WTC11 (cell line): ENCODE data around the gene C6orf132. TPM values are rescaled to one million over a fixed set of nuclear protein-coding genes. Genes with fewer than 3 reads are reported as not detected.

Source experiments
- ATAC-seq: fragments of 200-7000 bp; cut with Tn5 transposase; 2 replicates; pipeline ENCODE4 v1.10.0; 2021; ENCODE audit warnings: mild to moderate bottlenecking, moderate library complexity
- CTCF ChIA-PET: fragments of 300-600 bp; sonication (Branson Sonifier 250); formaldehyde crosslinking; loops from one replicate; lab custom pipeline; 2021; ENCODE audit warnings: antibody characterized with exemption; lab: Charles Lee
- POLR2A ChIA-PET: fragments of 350-600 bp; sonication (Branson Sonifier 250); formaldehyde crosslinking; loops from one replicate; lab custom pipeline; 2021; ENCODE audit warnings: antibody characterized with exemption; lab: Charles Lee
- DNase-seq: peaks from one replicate; pipeline ENCODE4 v3.0.0; 2021; ENCODE audit warnings: low spot score
- H3K27ac Mint-ChIP-seq: 2 replicates; pipeline ENCODE4 v1.8.0; 2021; ENCODE audit warnings: mixed read lengths
- H3K27me3 Mint-ChIP-seq: 2 replicates; pipeline ENCODE4 v1.8.0; 2021; ENCODE audit warnings: low read depth, mild to moderate bottlenecking, moderate library complexity, mixed read lengths
- H3K36me3 Mint-ChIP-seq: 2 replicates; pipeline ENCODE4 v1.8.0; 2021; ENCODE audit warnings: mixed read lengths
- H3K4me1 Mint-ChIP-seq: 2 replicates; pipeline ENCODE4 v1.8.0; 2022; ENCODE audit warnings: mixed read lengths
- H3K4me3 Mint-ChIP-seq: 2 replicates; pipeline ENCODE4 v1.8.0; 2021; ENCODE audit warnings: mild to moderate bottlenecking, moderate library complexity, mixed read lengths
- H3K9me3 Mint-ChIP-seq: 2 replicates; pipeline ENCODE4 v1.8.0; 2021; ENCODE audit warnings: mixed read lengths
- ATF1 ChIP-seq: sonication (generic); formaldehyde crosslinking; IDR thresholded peaks from 2 replicates; pipeline ENCODE4 v1.8.1; 2023; ENCODE audit warnings: mild to moderate bottlenecking, moderate library complexity, missing genetic modification reagents
- ATF6 ChIP-seq: sonication (generic); formaldehyde crosslinking; IDR thresholded peaks from 2 replicates; pipeline ENCODE4 v1.8.1; 2023; ENCODE audit warnings: mild to moderate bottlenecking, missing genetic modification reagents
- E2F4 ChIP-seq: sonication (generic); formaldehyde crosslinking; IDR thresholded peaks from 2 replicates; pipeline ENCODE4 v1.8.1; 2022; ENCODE audit warnings: low read depth, mild to moderate bottlenecking, moderate library complexity, missing genetic modification reagents, borderline replicate concordance
- ELF4 ChIP-seq: sonication (generic); formaldehyde crosslinking; IDR thresholded peaks from 2 replicates; pipeline ENCODE4 v1.8.1; 2022; ENCODE audit warnings: low read depth, mild to moderate bottlenecking, moderate library complexity, missing genetic modification reagents
- EMX1 ChIP-seq: fragments of 250-450 bp; sonication (Bioruptor Pico); IDR thresholded peaks from 2 replicates; pipeline ENCODE4 v1.8.0; 2021; ENCODE audit warnings: mild to moderate bottlenecking
- ERG ChIP-seq: fragments of 250-450 bp; sonication (Bioruptor Pico); IDR thresholded peaks from 2 replicates; pipeline ENCODE4 v1.8.0; 2021; ENCODE audit warnings: mild to moderate bottlenecking
- FOXK1 ChIP-seq: sonication (generic); formaldehyde crosslinking; IDR thresholded peaks from 2 replicates; pipeline ENCODE4 v1.8.0; 2022; ENCODE audit warnings: mild to moderate bottlenecking, moderate library complexity, missing genetic modification reagents
- MLX ChIP-seq: sonication (generic); formaldehyde crosslinking; IDR thresholded peaks from 2 replicates; pipeline ENCODE4 v1.8.1; 2023; ENCODE audit warnings: mild to moderate bottlenecking, missing genetic modification reagents, moderate library complexity
- OVOL2 ChIP-seq: fragments of 250-450 bp; sonication (Bioruptor Pico); IDR thresholded peaks from 2 replicates; pipeline ENCODE4 v1.9.0; 2021; ENCODE audit warnings: mild to moderate bottlenecking, borderline replicate concordance
- TEAD4 ChIP-seq: sonication (generic); formaldehyde crosslinking; IDR thresholded peaks from 2 replicates; pipeline ENCODE4 v1.8.0; 2022; ENCODE audit warnings: mild to moderate bottlenecking, missing genetic modification reagents
- ZNF671 ChIP-seq: fragments of 250-450 bp; sonication (Bioruptor Pico); IDR thresholded peaks from 2 replicates; pipeline ENCODE4 v1.8.0; 2021; ENCODE audit warnings: mild to moderate bottlenecking
- total RNA-seq: library from RNA; stranded (reverse); gene quantifications from 3 replicates; pipeline ENCODE4 v1.2.3, GENCODE V29; 2021
- TF ChIP-seq, protein P1 (sequence below): sonication (generic); formaldehyde crosslinking; IDR thresholded peaks from 2 replicates; pipeline ENCODE4 v1.8.0; 2023; ENCODE audit warnings: mild to moderate bottlenecking, missing genetic modification reagents
- TF ChIP-seq, protein P2 (sequence below): sonication (generic); formaldehyde crosslinking; IDR thresholded peaks from 2 replicates; pipeline ENCODE4 v1.8.1; 2023; ENCODE audit warnings: mild to moderate bottlenecking, missing genetic modification reagents
- TF ChIP-seq, protein P3 (sequence below): sonication (generic); formaldehyde crosslinking; IDR thresholded peaks from 2 replicates; pipeline ENCODE4 v1.8.0; 2022; ENCODE audit warnings: mild to moderate bottlenecking, missing genetic modification reagents
- TF ChIP-seq, protein P4 (sequence below): fragments of 250-450 bp; sonication (Bioruptor Pico); IDR thresholded peaks from 2 replicates; pipeline ENCODE4 v1.9.0; 2021; ENCODE audit warnings: mild to moderate bottlenecking, borderline replicate concordance

The C6orf132 gene
- total RNA-seq, 1 experiment from 2014 or later, result 52.6 TPM

DNA sequence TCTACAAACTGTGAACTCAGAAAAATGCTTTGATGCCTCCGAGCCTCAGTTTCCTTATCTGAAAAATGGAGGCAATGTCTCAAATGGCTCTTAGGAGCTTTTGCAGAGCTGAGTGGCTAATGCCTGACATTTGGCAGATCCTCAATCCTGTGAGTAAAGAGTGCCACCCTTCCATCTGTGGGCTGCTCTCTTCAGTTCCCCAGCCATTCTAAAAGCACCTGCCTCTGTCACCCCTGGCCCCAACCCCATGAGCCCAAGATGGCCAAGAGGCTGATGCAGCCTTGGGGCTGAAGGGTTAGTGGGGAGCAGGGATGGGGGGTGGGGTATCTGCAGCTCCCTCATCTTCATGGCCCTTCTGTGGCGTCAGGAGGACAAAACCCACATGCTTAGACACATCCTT lies 16.2 kb upstream of the C6orf132 start (continued):
- TF ChIP-seq, protein P1, sequence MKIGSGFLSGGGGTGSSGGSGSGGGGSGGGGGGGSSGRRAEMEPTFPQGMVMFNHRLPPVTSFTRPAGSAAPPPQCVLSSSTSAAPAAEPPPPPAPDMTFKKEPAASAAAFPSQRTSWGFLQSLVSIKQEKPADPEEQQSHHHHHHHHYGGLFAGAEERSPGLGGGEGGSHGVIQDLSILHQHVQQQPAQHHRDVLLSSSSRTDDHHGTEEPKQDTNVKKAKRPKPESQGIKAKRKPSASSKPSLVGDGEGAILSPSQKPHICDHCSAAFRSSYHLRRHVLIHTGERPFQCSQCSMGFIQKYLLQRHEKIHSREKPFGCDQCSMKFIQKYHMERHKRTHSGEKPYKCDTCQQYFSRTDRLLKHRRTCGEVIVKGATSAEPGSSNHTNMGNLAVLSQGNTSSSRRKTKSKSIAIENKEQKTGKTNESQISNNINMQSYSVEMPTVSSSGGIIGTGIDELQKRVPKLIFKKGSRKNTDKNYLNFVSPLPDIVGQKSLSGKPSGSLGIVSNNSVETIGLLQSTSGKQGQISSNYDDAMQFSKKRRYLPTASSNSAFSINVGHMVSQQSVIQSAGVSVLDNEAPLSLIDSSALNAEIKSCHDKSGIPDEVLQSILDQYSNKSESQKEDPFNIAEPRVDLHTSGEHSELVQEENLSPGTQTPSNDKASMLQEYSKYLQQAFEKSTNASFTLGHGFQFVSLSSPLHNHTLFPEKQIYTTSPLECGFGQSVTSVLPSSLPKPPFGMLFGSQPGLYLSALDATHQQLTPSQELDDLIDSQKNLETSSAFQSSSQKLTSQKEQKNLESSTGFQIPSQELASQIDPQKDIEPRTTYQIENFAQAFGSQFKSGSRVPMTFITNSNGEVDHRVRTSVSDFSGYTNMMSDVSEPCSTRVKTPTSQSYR, result no peak
- TF ChIP-seq OVOL2 (CRISPR knock-in tag) (no peak), ERG (CRISPR knock-in tag) (no peak), E2F4 (CRISPR knock-in tag) (no peak), ATF1 (CRISPR knock-in tag) (no peak), ELF4 (CRISPR knock-in tag) (no peak), TEAD4 (CRISPR knock-in tag) (no peak)
- TF ChIP-seq, protein P2, sequence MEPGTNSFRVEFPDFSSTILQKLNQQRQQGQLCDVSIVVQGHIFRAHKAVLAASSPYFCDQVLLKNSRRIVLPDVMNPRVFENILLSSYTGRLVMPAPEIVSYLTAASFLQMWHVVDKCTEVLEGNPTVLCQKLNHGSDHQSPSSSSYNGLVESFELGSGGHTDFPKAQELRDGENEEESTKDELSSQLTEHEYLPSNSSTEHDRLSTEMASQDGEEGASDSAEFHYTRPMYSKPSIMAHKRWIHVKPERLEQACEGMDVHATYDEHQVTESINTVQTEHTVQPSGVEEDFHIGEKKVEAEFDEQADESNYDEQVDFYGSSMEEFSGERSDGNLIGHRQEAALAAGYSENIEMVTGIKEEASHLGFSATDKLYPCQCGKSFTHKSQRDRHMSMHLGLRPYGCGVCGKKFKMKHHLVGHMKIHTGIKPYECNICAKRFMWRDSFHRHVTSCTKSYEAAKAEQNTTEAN (CRISPR knock-in tag), result no peak

DNA sequence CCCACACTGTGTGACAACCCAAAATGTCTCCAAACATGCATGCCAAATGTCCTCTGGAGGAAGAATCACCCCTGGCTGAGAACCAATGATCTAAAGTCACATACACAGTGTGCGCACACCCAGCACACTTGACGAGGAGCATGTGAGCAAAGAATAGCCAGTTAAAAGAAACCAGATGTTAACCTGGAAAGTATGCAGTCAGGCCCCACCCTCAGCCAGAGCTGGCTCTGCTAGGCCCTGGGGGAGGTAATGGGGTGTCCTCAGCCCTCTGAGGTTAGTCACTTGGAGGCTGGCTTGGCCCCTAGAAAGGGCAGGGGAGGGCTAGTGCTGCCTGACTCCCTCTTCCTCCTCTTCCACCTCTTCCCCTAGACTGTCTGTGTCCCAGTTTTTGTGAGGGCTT lies 15.6 kb upstream of the C6orf132 start:
- H3K27me3 Mint-ChIP-seq, result peaks cover 47% of the 10 kb centered on the region
- ATAC-seq, result no peak
- no peak for DNase-seq
- POLR2A ChIA-PET, result no interaction called here
- TF ChIP-seq ATF6 (CRISPR knock-in tag), result no peak
- TF ChIP-seq EMX1 (CRISPR knock-in tag), result no peak
- no peak for TF ChIP-seq FOXK1 (CRISPR knock-in tag)
- TF ChIP-seq E2F4 (CRISPR knock-in tag), result no peak
- no peak for TF ChIP-seq ELF4 (CRISPR knock-in tag)
- TF ChIP-seq, protein P3, sequence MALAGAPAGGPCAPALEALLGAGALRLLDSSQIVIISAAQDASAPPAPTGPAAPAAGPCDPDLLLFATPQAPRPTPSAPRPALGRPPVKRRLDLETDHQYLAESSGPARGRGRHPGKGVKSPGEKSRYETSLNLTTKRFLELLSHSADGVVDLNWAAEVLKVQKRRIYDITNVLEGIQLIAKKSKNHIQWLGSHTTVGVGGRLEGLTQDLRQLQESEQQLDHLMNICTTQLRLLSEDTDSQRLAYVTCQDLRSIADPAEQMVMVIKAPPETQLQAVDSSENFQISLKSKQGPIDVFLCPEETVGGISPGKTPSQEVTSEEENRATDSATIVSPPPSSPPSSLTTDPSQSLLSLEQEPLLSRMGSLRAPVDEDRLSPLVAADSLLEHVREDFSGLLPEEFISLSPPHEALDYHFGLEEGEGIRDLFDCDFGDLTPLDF (CRISPR knock-in tag), result no peak
- TF ChIP-seq MLX, result no peak
- TF ChIP-seq ZNF671, result no peak
- TF ChIP-seq, protein P4, sequence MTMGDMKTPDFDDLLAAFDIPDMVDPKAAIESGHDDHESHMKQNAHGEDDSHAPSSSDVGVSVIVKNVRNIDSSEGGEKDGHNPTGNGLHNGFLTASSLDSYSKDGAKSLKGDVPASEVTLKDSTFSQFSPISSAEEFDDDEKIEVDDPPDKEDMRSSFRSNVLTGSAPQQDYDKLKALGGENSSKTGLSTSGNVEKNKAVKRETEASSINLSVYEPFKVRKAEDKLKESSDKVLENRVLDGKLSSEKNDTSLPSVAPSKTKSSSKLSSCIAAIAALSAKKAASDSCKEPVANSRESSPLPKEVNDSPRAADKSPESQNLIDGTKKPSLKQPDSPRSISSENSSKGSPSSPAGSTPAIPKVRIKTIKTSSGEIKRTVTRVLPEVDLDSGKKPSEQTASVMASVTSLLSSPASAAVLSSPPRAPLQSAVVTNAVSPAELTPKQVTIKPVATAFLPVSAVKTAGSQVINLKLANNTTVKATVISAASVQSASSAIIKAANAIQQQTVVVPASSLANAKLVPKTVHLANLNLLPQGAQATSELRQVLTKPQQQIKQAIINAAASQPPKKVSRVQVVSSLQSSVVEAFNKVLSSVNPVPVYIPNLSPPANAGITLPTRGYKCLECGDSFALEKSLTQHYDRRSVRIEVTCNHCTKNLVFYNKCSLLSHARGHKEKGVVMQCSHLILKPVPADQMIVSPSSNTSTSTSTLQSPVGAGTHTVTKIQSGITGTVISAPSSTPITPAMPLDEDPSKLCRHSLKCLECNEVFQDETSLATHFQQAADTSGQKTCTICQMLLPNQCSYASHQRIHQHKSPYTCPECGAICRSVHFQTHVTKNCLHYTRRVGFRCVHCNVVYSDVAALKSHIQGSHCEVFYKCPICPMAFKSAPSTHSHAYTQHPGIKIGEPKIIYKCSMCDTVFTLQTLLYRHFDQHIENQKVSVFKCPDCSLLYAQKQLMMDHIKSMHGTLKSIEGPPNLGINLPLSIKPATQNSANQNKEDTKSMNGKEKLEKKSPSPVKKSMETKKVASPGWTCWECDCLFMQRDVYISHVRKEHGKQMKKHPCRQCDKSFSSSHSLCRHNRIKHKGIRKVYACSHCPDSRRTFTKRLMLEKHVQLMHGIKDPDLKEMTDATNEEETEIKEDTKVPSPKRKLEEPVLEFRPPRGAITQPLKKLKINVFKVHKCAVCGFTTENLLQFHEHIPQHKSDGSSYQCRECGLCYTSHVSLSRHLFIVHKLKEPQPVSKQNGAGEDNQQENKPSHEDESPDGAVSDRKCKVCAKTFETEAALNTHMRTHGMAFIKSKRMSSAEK (CRISPR knock-in tag), result no peak
- TF ChIP-seq, all 79 proteins: peak for 0
- Mint-ChIP-seq H3K4me1 (peaks cover 38% of the 10 kb centered on the region), H3K36me3 (no peaks in the 10 kb centered on the region), H3K4me3 (no peak overlapping the region), H3K27ac (no peak overlapping the region), H3K9me3 (no peaks in the 10 kb centered on the region)
- CTCF ChIA-PET, result no interaction called here
